ENCODE measurements around the gene CALR3.
"Not testable (repeated sequence)": the region's sequence is repeated elsewhere in the genome, so short reads cannot be mapped to it uniquely, and the experiment has no call there.

CALR3 gene

DNA sequence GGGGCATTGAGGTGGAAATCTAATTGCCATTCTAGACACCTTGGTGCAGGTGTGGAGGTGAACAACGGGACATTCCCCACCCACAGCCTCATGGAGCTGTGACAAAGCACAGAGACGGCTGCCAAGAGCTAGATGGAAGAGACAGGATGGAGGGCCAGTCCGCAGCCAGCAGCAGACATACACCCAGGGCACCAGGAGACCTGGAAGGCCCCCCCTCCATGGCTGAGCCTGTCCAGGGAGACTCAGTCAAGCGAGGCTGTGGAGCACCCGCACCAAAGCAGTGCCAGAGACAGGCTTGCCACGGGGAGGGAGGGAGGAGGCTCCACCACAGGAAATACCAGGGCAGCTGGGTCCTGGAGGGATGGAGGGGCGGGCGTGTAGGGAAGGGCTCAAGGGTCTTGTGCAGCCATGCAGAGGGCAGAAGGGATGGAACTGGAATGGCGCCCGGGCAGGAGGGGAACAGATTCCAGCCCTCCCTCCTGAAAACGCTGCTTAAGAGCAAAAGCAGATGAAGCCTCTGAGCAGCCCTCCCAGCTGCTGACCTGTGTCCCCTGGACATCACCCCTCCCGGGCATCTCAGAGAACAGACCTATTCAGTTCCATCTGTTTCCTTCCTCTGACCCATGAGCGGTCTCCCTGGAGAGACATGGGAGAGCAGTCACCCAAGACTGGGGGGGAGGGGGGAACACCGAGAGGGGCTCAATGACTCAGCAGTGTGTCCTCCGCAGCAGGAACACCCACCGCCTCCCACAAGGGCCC lies 38.6 kb downstream of the CALR3 start:
- DNase-seq (ENCODE audit: low spot score) = peak; percentile 93

DNA sequence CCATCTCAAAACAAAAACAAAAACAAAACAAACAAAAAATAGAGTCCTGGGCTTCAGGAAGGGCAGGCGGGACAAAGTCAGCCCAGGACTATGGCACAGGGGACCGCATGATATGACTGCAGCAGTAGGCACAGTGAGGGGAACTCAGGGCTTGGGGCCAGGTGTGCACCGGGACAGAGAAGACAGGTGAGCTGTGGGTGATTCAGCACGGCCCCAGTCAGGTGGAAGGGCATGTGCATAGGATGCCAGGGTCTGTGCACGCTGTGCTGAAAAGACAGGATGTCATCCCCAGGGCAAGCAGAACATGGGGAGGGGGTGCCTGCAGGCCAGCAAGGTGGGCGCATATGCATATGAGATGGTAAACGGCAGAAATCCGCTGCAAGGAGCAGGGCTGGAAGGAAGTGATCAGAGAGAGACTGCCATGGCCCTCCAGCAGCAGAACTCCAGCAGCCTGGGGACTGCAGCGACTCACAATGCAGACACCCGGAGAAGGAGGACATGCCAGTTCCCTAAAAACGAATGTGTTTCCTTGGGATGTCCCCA lies 39.2 kb downstream of the CALR3 start:
- DNase-seq (ENCODE audit: low spot score) = peak; percentile 52

DNA sequence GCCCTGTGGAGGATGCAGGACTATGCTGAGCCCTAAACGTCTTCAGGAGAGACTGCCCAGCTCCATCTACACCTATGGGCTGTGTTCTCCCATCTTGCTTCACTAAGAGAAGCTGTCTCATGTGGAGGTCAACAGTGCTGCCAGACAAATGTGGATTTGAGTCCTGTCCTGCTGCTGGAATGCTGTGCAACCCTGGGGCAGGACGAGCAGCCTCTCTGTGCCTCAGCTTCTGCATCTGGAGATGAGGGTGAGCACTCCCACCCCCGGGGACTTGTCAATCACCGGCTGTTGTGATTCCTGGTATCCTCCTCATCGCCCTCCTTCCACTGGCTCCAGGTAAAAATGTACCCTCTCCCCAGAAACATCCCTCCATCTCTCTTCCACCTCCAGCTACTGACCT lies 40.5 kb downstream of the CALR3 start:
- DNase-seq (ENCODE audit: low spot score) = no peak

DNA sequence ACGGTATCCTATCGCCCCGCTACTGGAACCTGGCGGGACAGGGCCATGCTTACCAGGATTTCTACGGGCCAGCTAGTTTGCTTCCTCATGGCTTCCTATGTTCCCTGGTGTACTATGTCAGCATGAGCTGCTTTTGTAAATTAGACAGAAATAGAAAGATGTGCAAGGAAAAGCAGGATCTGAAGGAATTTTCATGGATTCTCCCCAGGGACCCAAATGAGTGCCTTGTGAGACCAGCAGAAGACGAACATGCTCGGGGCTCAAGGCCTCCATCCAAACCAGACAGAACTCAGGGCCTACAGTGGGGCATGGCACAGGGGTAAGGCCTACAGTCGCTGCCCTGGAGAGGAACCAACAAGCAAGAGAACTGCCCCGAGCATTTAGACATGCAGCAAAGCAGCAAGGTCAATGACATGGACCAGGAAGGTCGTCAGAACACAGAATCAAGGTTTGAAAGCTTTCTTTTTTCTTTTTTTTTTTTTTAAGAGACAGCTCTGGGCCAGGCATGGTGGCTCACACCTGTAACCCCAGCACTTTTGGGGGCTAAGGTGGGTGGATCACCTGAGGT lies 41.5 kb downstream of the CALR3 start:
- DNase-seq (ENCODE audit: low spot score) = no peak

DNA sequence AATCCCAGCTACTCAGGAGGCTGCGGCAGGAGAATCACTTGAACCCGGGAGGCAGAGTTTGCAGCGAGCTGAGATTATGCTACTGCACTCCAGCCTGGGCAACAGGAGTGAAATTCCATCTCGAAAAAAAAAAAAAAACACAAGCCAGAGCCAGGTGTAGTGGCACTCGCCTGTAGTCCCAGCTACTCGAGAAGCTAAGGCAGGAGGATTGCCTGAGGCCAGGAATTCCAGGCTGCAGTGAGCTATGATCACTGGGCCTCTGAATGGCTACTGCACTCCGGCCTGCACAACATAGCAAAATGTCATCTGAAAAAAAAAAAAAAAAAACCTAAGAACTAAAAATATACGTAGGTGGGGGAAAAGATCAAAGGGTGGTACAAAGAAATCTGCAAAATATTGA lies 43.6 kb downstream of the CALR3 start:
- DNase-seq (ENCODE audit: low spot score) = no peak

DNA sequence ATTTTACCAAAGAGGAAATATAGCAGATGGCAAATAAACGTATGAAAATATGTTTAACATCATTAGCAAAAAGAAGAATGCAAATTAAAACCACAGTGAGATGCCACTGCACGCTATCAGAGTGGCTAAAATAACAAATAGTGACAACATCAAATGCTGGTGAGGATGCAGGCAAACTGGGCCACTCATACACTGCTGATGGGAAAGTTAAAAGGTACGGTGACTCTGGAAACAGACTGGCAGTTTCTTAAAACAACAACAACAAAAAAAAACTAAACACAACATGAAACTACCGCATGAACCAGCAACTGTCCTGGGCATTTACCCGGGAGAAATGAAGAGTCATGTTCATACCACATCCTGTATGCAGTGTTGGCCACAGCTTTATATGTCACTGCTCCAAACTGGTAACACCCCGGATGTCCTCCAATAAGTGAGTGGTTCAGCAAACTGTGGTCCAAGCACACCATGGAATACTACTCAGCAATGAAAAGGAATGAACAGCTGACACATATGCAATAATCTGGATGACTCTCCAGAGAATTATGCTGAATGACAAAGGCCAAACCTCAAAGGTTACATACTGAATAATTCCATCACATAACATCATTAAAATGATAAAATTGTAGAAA lies 46.5 kb downstream of the CALR3 start:
- DNase-seq (ENCODE audit: low spot score) = peak; percentile 49

DNA sequence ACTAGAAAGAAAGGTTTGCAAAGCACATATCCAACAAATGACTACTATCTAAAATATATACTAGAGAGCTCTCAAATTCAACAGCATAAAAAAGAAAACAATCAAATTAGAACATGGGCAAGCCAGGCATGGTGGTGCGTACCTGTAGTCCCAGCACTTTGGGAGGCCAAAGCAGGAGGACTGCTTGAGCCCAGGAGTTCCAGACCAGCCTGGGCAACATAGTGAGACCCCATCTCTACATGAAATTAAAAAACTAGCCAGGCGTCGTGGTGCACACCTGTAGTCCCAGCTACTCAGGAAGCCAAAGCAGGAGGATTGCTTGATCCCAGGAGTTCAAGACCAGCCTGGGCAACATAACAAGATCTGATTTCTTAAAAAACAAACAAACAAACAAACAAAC lies 47.1 kb downstream of the CALR3 start:
- not testable (repeated sequence) for DNase-seq (ENCODE audit: low spot score)

DNA sequence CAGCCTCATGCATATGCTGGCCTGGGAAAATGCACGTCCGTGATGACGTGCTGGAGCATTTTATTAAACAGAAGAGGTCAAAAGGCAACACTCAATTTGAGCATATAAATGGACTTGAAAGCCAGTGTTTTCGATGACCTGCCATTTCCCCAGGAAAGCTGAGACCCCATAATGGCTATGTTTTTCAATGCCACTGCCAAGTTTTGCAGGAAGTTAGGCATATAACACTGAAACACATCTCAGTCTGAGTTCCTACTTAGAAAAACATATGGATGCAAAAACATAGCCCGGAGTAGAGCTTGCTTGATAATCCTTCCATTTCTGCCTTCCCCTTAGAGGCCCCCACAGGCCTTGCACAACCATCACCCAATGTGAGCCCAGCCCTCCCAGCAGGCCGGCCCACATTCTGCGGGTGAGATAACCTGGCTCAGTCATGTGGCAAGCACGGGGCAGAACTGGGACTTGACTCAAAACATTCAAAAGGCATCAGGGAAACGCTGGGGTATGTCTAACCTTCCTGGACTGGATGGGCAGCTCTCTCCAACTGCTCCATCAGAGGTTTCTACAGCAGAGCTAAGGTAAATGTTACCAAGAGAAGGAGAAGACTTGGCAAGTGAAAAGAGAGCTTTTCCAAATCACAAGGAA lies 49.1 kb downstream of the CALR3 start:
- DNase-seq (ENCODE audit: low spot score) = peak; percentile 87

DNA sequence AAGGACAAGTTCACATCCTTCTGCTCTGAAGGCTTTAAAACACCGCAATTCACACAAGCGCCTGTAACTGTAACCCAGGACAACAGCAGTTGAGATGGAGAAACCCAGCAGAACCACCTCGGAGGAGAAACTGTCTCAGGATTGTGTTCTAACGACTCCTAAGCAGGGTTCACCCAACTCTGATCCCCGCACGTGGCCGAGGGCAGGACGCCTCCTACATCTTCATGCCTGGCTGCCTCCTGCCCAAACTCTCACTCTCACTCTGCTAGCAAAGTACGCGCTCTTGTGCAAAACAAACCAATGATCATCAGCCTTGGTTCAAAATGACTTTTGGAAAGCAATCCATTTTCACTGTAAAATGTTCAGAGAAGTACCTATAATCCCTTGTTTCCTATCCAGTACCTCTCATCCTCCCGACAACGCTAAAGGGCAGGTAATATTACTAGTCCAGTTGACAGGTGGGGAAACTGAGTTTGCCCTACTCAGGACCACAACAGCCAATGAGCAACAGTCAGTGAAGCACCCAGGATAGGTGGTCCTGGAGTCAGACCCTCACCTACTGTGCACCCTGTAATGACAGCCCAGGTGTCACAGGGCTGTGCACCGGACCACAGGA lies 49.8 kb downstream of the CALR3 start:
- peak; percentile 35 for DNase-seq (ENCODE audit: low spot score)

DNA sequence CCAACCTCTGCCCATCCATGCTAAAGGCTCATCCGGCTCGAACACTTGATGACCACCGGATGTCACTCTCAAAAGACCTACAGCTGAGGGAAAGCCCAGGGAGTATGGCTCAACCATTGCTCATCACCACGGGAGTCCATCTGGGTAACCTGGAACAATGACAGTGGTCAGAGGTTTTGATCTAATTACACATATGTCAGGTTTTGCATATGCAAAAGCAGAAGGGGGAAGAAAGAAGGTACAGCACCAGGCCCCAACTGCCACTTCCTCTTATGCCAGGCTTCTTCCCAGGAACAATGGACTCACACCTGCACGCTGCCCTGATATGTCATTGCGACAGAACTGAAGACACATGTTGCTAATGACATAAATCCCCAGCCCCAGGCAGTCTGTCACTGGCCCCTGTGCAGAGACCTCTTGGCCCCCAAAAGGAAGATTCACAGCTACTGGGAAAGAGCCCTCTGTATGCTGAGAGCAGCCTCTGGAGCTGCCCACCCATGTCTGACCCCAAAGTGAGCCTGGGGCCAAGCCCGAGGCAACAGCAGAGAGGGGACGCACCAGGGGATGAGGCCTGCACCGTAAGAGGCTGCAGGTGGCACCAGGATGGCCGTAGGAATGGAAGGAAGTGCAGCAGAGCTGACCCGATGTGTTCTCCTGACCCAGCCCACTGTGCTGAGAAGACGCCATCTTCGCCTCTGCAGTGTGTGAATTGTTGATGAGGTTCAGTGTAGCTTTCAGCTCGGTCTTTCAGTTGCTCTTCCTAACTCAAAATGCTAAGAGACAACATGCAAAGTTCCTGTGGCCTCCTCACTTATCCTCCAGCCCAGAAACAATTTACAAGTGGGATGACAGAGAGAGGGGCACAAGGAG lies 50.5 kb downstream of the CALR3 start:
- peak; percentile 92 for DNase-seq (ENCODE audit: low spot score)

DNA sequence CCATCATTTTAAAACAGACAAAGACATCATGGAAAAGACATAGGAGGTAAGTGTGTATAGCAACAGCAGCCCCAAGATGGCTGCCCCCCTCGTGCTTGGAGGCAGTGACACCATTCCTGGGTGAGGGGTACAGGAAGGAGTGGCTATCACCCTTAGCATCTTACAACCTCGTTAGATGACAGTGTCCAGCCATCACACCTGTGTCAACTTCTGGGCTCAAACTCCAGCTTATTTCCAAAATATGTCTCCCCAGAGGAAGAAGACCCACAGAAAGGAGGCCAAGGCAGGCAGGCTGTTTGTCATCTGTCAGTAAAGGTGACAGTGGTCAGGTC lies 51.7 kb downstream of the CALR3 start:
- DNase-seq (ENCODE audit: low spot score) = no peak

DNA sequence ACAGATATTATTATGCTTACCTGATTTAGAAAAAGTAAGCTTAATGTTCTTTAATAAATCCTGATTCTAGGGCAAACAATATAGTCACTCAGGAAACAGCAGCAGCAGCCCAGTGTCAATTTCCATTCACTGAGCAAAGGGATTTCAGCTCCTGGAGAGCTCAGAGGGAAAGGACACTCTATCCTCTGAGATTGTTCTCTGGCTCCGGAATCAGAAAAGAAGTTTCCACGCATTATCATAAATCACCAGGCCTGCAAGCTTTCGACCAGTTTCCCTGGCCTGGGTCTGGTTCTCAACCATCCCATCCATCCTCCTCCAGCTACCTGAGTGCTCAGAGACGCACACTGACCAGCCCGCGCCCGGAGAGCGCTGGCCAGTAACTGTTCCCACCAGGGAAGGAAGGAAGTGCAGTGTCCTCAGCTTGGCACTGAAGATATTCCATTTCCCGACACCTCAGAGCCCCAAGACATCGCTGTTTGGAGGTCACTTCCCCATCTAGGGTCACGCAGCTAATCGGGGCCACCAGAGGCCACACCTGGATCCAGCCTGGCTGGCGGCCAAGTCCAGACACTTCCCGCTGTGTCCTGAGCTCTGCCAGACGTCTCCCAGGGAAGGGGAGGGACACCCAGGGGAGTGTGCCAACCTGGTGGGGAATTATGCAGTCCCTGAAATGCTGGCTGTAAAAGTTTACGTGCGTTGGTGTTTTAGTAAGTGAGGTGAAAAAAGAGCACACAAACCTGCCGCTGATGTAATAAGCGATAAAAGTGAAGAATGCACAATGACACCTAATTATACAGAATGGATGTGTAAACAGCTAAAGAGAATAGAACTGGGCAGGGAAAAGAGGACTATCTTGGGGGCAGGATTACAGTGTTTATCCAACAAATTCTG lies 53.3 kb downstream of the CALR3 start:
- DNase-seq (ENCODE audit: low spot score) = no peak

DNA sequence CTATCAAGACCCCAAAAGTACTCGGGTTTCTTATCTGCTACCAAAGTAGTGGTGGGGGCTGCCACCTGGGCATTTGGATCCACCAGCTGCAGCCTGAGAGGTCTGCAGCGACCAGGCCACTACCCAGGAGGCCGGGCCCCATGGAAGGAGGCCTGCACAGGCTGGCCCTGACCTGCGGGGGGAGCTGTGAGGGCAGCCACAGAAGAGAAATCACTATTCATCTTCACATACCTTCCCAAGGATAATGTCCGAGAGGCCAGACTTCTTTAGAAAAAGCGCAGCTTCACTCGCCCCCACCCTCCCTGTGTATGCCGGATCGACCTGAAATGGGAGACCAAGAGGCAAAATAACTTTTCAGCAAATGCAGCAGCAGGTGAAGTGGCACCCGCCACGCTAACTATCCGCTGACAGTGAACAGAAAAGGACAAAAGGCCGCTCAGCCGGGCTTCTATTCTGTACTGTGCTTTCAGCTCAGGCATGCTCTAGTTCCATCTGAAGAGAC lies 54.3 kb downstream of the CALR3 start:
- DNase-seq (ENCODE audit: low spot score) = no peak

DNA sequence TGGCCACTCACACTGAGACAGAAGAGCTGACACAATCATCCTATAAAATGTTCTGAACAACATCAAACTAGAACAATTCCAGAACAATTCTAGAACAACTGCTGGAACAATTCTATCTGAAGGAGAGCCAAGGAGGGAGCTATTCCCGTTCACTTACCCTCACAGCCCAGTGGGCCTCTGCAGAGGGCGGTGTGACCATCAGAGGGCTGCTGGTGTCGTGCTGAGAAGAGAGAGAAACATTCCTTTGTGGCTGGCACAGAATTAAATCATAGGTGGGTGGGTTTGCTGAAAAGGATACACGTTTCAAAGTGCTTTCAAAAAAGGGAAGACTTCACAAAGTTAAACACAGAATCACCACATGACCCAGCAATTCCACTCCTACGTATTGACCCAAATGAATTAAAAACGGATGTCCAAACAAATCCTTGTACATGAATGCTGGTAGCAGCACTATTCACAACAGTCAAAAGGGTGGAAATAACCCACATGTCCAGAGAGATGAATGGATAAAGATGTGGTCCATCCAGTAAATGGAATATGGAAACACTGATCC lies 59.1 kb downstream of the CALR3 start:
- DNase-seq (ENCODE audit: low spot score) = no peak

DNA sequence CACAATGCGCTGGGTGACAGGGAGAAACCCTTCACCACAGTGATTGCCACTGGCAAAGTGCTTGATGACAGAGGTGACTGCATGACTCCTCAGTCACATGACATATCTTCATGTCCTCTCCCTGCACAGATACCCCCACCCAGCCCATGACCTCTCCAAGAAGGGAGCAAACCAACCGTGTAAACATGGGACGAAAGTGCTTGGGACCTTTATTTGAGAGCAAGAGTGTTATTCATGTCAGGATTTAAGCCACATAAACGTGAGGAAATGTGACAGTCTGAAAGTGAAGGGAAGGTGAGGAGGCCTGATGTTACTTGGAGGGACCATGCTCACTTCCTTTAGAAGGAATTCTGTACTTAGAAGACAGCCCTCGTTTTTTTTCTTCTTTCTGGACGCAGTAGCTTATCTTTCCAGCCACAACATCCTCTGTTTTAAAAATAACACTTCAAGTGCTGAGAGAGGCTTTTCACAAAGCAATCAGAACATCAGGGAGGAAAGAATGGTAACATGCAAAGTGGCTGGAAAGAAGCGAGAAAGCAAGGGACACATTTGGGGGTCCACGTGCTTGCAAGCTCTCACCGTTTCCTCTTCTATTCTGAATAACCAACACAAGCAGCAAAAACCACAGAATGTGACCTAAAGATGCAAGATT lies 59.8 kb downstream of the CALR3 start:
- DNase-seq (ENCODE audit: low spot score) = peak; percentile 22

DNA sequence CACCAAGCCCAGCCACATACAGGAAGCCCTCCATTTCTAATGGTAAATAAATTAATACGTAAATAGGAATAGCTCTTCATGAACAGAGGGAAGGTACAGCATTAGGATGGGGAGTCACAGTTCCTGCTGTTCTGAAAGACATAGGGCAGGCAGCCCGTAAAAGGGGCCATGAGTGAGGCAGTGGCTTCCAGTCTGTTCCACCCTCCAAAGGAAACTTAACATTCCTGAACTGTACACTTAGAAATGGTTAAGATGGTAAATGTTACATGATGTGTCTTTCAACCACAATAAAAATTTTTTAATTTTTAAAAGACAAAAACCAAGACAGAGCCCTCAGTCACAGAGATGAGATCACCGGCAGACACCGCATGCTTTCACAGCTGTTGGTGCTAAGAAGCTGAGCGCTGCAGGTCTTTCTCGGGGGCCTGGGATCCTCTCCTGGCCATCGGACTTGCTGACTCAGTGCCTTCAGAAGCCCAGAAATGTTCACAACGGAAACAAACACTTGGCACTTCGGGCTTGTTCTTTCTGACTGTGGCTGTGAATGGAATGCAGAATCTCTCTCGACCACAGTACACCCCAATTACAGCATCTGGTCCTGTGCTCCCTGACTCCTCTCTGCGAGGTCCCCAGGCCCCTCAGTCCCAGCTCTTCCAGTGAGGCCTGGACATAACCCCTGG lies 60.6 kb downstream of the CALR3 start:
- DNase-seq (ENCODE audit: low spot score) = peak; percentile 89

DNA sequence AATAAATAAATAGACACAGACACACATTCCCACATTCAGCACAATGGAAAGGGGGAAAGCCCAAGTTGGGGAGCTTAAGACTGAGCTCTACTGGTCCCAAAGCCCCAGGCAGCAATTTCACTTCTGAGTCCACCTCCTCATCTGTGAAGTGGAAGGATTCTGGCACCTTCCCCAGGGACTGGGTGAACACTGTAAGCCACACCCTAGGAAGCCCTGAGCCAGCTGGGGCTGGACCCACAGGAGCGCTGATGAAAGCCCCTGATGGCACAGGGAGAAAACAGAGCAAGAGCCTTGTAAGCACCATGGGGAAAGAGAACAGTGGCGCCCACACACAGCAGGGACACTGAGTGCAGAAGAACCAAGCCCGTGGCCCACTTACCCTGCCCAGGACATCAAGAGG lies 62.0 kb downstream of the CALR3 start:
- DNase-seq (ENCODE audit: low spot score) = no peak

DNA sequence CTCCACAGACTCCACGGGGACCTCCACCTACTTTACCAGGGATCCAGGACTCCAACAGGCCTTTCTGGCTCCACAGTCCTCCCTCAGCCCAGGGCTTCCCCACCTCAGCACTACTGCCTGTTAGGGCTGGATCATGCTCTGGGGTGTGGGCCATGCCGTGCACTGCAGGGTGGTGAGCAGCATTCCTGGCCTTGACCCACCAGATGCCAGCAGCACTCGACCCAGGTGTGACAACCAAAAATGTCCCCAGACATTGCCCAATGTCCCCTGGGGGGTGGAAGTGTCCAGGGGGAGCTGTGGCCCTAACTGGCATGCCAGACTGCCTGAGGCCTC lies 66.2 kb downstream of the CALR3 start:
- no peak for DNase-seq (ENCODE audit: low spot score)

All from kidney tubule cell (primary cell).